HK-2 (cell line): ENCODE measurements around the gene APOL4.
"Not testable (repeated sequence)": the region's sequence is repeated elsewhere in the genome, so short reads cannot be mapped to it uniquely, and the experiment has no call there.

Source experiments
- DNase-seq: peaks from one replicate; pipeline ENCODE4 v3.0.0-alpha.2; 2018; ENCODE audit not compliant: unreplicated experiment

The APOL4 gene

GRCh38 chr22:36183446-36183845, 18.2 kb downstream of the APOL4 start:
- DNase-seq, result no peak

- no peak for DNase-seq
Measured at GRCh38 chr22:36182857-36183256, 18.8 kb downstream of the APOL4 start.

GRCh38 chr22:36182056-36182455, 19.6 kb downstream of the APOL4 start:
- DNase-seq, result no peak

- no peak for DNase-seq
Measured at GRCh38 chr22:36180928-36181327, 20.7 kb downstream of the APOL4 start.

- peak; percentile 67 for DNase-seq
Measured at GRCh38 chr22:36180038-36180880, 21.4 kb downstream of the APOL4 start.

- DNase-seq, result no peak
Measured at GRCh38 chr22:36177160-36177559, 24.4 kb downstream of the APOL4 start.

- no peak for DNase-seq
Measured at GRCh38 chr22:36175892-36176291, 25.7 kb downstream of the APOL4 start.

- no peak for DNase-seq
Measured at GRCh38 chr22:36171941-36172340, 29.7 kb downstream of the APOL4 start.

- DNase-seq, result no peak
Measured at GRCh38 chr22:36166518-36167220, 34.9 kb downstream of the APOL4 start.

- DNase-seq, result no peak
Measured at GRCh38 chr22:36166086-36166485, 35.5 kb downstream of the APOL4 start.

GRCh38 chr22:36165141-36165540, 36.5 kb downstream of the APOL4 start:
- DNase-seq, result no peak

GRCh38 chr22:36164621-36165020, 37.0 kb downstream of the APOL4 start:
- no peak for DNase-seq

- DNase-seq, result no peak
Measured at GRCh38 chr22:36163497-36163896, 38.1 kb downstream of the APOL4 start.

GRCh38 chr22:36162127-36163034, 39.2 kb downstream of the APOL4 start:
- DNase-seq, result no peak

- not testable (repeated sequence) for DNase-seq
Measured at GRCh38 chr22:36161793-36162126, 39.8 kb downstream of the APOL4 start.

GRCh38 chr22:36160499-36160942, 41.1 kb downstream of the APOL4 start, which contains the start of gene APOL3:
TSS of gene APOL3 (minus strand) at chr22:36160755. CDS start at chr22:36149055, 11,700 bp downstream.
- no peak for DNase-seq

GRCh38 chr22:36156515-36157419, 44.8 kb downstream of the APOL4 start:
- peak; percentile 39 for DNase-seq

- DNase-seq, result no peak
Measured at GRCh38 chr22:36156119-36156514, 45.5 kb downstream of the APOL4 start.

GRCh38 chr22:36155702-36156101, 45.9 kb downstream of the APOL4 start:
- no peak for DNase-seq

- no peak for DNase-seq
Measured at GRCh38 chr22:36154423-36154945, 47.1 kb downstream of the APOL4 start.
